Heart right ventricle (tissue), 16 donors: ENCODE results near the gene TP53TG5. TPM values are rescaled to one million over a fixed set of nuclear protein-coding genes. Genes with fewer than 3 reads are reported as not detected.

ENCODE experiments used
- ATAC-seq, 8 donors: fragments of 200-7000 bp; cut with Tn5 transposase; one replicate each; pipeline ENCODE4 v1.9.1; 2020; ENCODE audit warnings: mild to moderate bottlenecking in 8 of 8, moderate library complexity in 8 of 8, moderate number of reproducible peaks in 1 of 8
- DNase-seq, 2 donors: peaks; one replicate each; pipeline ENCODE4 v3.0.0-alpha.2; 2020
- H3K27ac ChIP-seq, 10 donors: fragments of 200-600 bp; sonication (generic) in 2 of 10; one replicate each; pipeline versions ENCODE4 v1.5.0 to v1.8.0; 2020 to 2022; ENCODE audit warnings: mild to moderate bottlenecking in 3 of 10
- H3K27me3 ChIP-seq, 7 donors: fragments of 200-600 bp; one replicate each; pipeline ENCODE4 v1.8.0; 2021 to 2022; ENCODE audit warnings: mild to moderate bottlenecking in 2 of 7
- H3K36me3 ChIP-seq, 9 donors: fragments of 200-600 bp; sonication (generic) in 1 of 9; one replicate each; pipeline versions ENCODE4 v1.5.0 to v1.8.0; 2020 to 2022; ENCODE audit warnings: mild to moderate bottlenecking in 2 of 9
- H3K4me1 ChIP-seq, 9 donors: fragments of 200-600 bp; sonication (generic) in 1 of 9; one replicate each; pipeline versions ENCODE4 v1.5.0 to v1.8.0; 2020 to 2022; ENCODE audit warnings: mild to moderate bottlenecking in 4 of 9
- H3K4me3 ChIP-seq, 10 donors: fragments of 200-600 bp; sonication (generic) in 2 of 10; one replicate each; pipeline versions ENCODE4 v1.5.0 to v1.8.0; 2020 to 2022; ENCODE audit warnings: mild to moderate bottlenecking in 7 of 10, moderate library complexity in 2 of 10
- H3K9me3 ChIP-seq, 11 donors: fragments of 200-600 bp in 10 of 11; sonication (generic) in 2 of 11; one replicate each; pipeline versions ENCODE4 v1.5.0 to v1.8.0; 2013 to 2022; ENCODE audit warnings: mild to moderate bottlenecking in 2 of 11, control low read depth in 1 of 11, moderate library complexity in 1 of 11
- CTCF ChIP-seq, 9 donors: fragments of 200-600 bp; sonication (generic) in 2 of 9; IDR thresholded peaks; one replicate each; pipeline versions ENCODE4 v1.5.0 to v1.8.0; 2021 to 2022; ENCODE audit warnings: antibody characterized with exemption in 9 of 9, mild to moderate bottlenecking in 5 of 9, moderate library complexity in 1 of 9
- WGBS, 2 donors: extraction: QIAGEN DNeasy Blood & Tissue Kit; methylation state at CpG; one replicate each; pipeline ENCODE4 v1.1.7; 2013; ENCODE audit warnings: inconsistent platforms in 1 of 2; 5-methylcytosine and 5-hydroxymethylcytosine counted together
- intact Hi-C, 10 donors: fragments of 100-400 bp; cut with DNase I; formaldehyde crosslinking; loops; one replicate each; pipeline versions ENCODE4 v1.11.1 to v1.14.2; 2022
- polyA plus RNA-seq, 2 donors: library from polyadenylated mRNA; stranded (reverse); fragments of 200-250 nt; gene quantifications; one replicate each; pipeline ENCODE4 v1.2.3, GENCODE V29; 2013
- total RNA-seq, 10 donors: library from RNA; stranded (reverse); fragmentation: NEBNext Ultra II Directional in 3 of 10; extraction: Animal tissue kit (Norgen Biotek cat#: 25700) in 3 of 10; gene quantifications; one replicate each; pipeline versions ENCODE4 v1.2.1 to v1.2.4, GENCODE V29; 2021 to 2023
- donor health status: Arrhythmogenic right ventricular cardiomyopathy.
- donor health status: ischemic (EF 13 %, LVEDD 7.1; RV severe dilation, severe dysfunction).
- donor health status: healthy with polysubstance abuse.
- donor health status: DM: no; HTN: yes; CAD: no.
- donor health status: DM: no; HTN: no; CAD: no.
- donor health status: ischemic (EF 25% LVEDD 6.9; RV normal size, moderate dysfunction).
- donor health status: ischemic (EF 25% LVEDD 5.7; RV mildly dilated, moderate dysfunction).
- donor health status: healthy.
- donor health status: DM: yes; HTN: yes; CAD: no.
- donor health status: Ischemic cardiomyopathy.
- donor health status: ischemic (EF 35%, LVEDD 5.7; RV mildly dilated, moderate dysfunction).
- donor health status: nonischemic (EF 11% LVEDD 7.7; RV severe dilation, severe dysfunction).
- donor health status: DM: yes; HTN: yes; CAD: no.
- donor health status: PGD.
- donor health status: ischemic (EF 29% LVEDD 5.4; RV normal size, mild dysfunction).
- donor health status: nonischemic (EF 23%, LVEDD 6.1; RV moderate dilation, normal function).

TP53TG5 gene
- total and polyA plus RNA-seq, 12 donors = 0.43 to 2.4 (median 1.2) TPM

- Histone ChIP-seq H3K4me1 (no peaks in the 10 kb centered on the region), H3K4me3 (no peak overlapping the region), H3K9me3 (peaks cover 0 to 7% (median 0%) of the 10 kb centered on the region in 11 donors), H3K27me3 (no peaks in the 10 kb centered on the region), H3K36me3 (peaks cover 0 to 3% (median 0%) of the 10 kb centered on the region in 9 donors), H3K27ac (no peak overlapping the region)
- 94 to 98% methylated on average over 2 of the region's 2 CpGs for WGBS, 2 donors
- intact Hi-C loops = no loop called here
- DNase-seq = no peak
- no peak for TF ChIP-seq CTCF (IDR thresholded peaks at IDR 0.05)
- no peak for ATAC-seq
Observed at GRCh38 chr20:45390931-45391330, 12.8 kb upstream of the TP53TG5 start.

GRCh38 chr20:45387274-45387673, 9.1 kb upstream of the TP53TG5 start:
- H3K36me3 ChIP-seq = no peaks in the 10 kb centered on the region
- no peaks in the 10 kb centered on the region for H3K27me3 ChIP-seq
- no peak for TF ChIP-seq CTCF (IDR thresholded peaks at IDR 0.05)
- H3K4me1 ChIP-seq = no peaks in the 10 kb centered on the region
- peaks cover 0 to 7% (median 0%) of the 10 kb centered on the region in 11 donors for H3K9me3 ChIP-seq
- no peak overlapping the region for H3K4me3 ChIP-seq
- H3K27ac ChIP-seq = no peak overlapping the region
- WGBS, 2 donors = 89 to 94% methylated on average over 1 of the region's 1 CpG
- DNase-seq = no peak
- intact Hi-C loops = no loop called here
- ATAC-seq = no peak

GRCh38 chr20:45377269-45377668, 856 bp downstream of the TP53TG5 start:
- no peak for DNase-seq
- Histone ChIP-seq H3K27me3 (no peaks in the 10 kb centered on the region), H3K4me1 (peaks cover 0 to 18% (median 10%) of the 10 kb centered on the region in 9 donors), H3K9me3 (no peaks in the 10 kb centered on the region), H3K27ac (no peak overlapping the region), H3K4me3 (no peak overlapping the region), H3K36me3 (peaks cover 0 to 3% (median 0%) of the 10 kb centered on the region in 9 donors)
- no peak for TF ChIP-seq CTCF (IDR thresholded peaks at IDR 0.05)
- WGBS, 2 donors = 81 to 87% methylated on average over 11 of the region's 11 CpGs
- intact Hi-C loops = no loop called here
- no peak for ATAC-seq

GRCh38 chr20:45374966-45375365, 3.2 kb downstream of the TP53TG5 start:
- intact Hi-C loops = loop anchor here (1.0 to 5.0 kb wide), 8 partner anchors 32 to 62 kb away; partner anchors contain the start of genes DBNDD2 (in 3 of the 10) and PIGT (in 1 of the 10)

More at GRCh38 chr20:45374966-45375365, 3.2 kb downstream of the TP53TG5 start:
- DNase-seq = no peak
- TF ChIP-seq CTCF (IDR thresholded peaks at IDR 0.05) = no peak
- Histone ChIP-seq H3K36me3 (peaks cover 0 to 7% (median 0%) of the 10 kb centered on the region in 9 donors), H3K4me3 (no peak overlapping the region), H3K4me1 (peaks cover 0 to 19% (median 10%) of the 10 kb centered on the region in 9 donors), H3K27ac (no peak overlapping the region), H3K9me3 (no peaks in the 10 kb centered on the region), H3K27me3 (no peaks in the 10 kb centered on the region)
- WGBS, 2 donors = 96% methylated on average over 14 of the region's 14 CpGs
- ATAC-seq = no peak
